Chondrocyte (in vitro differentiated cells): ENCODE results near the gene FGF4. TPM values are rescaled to one million over a fixed set of nuclear protein-coding genes. Genes with fewer than 3 reads are reported as not detected.

Source experiments
- DNase-seq: peaks from one replicate; pipeline ENCODE4 v3.0.0; 2021; ENCODE audit warnings: mixed read lengths, low spot score
- H3K27ac Mint-ChIP-seq: one replicate; pipeline ENCODE4 v1.8.0; 2021; ENCODE audit warnings: mild to moderate bottlenecking, moderate library complexity, mixed read lengths; ENCODE audit not compliant: unreplicated experiment
- H3K27me3 Mint-ChIP-seq: 2 replicates; pipeline ENCODE4 v1.8.0; 2021; ENCODE audit warnings: low read depth, mixed read lengths
- H3K36me3 Mint-ChIP-seq: 2 replicates; pipeline ENCODE4 v1.8.0; 2021; ENCODE audit warnings: low read depth, mixed read lengths
- H3K4me1 Mint-ChIP-seq: 2 replicates; pipeline ENCODE4 v1.8.0; 2021; ENCODE audit warnings: low read depth, mild to moderate bottlenecking, mixed read lengths
- H3K4me3 Mint-ChIP-seq: one replicate; pipeline ENCODE4 v1.8.0; 2021; ENCODE audit warnings: mild to moderate bottlenecking, moderate library complexity, mixed read lengths; ENCODE audit not compliant: unreplicated experiment
- H3K9me3 Mint-ChIP-seq: 2 replicates; pipeline ENCODE4 v1.8.0; 2021; ENCODE audit warnings: low read depth, mixed read lengths
- total RNA-seq: library from RNA; stranded (reverse); gene quantifications from 3 replicates; pipeline ENCODE4 v1.2.1, GENCODE V29; 2021
- TF ChIP-seq, protein P1 (sequence below): fragments of 200-600 bp; sonication (generic); IDR thresholded peaks from 2 replicates; pipeline ENCODE4 v1.5.0; 2021; ENCODE audit warnings: antibody characterized with exemption, mild to moderate bottlenecking, moderate library complexity

Gene FGF4
- total RNA-seq, 1 donor from 2014 or later: not detected

DNA sequence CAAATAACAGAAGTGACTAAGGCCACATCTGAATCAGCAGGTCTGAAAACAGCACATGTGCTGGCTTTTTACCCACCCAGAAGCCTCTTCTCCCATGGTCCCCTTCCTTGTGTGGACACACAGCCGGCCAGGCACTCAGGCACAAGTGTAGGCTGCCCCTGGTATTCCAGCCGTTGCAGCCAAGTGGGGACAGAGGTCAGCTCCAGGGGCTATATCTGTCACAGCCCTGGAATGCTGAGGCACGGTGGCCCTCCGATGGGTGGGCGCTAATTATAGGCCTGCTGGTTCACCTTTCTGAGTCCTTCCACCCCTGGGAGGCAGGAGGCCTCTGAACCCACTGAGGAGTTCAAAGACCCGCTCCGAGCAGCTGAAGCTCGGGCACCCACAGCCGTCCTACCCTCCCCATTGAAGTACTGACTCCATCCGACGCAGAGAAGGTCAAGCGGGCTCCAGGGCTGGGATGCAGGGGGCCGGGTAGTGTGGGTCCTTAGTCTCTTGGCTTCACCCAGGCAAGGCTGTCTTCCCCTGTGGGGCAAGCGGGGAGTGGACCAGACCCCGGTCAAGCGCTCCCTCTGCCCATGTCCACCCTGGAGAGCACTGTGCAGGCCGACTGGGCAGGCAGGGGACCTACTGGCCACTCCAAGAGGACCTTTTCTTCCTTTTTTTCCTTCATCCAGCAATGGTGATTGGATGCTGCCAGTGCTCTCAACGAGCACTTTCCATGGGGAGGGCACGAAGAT, 29.8 kb upstream of the FGF4 start:
- TF ChIP-seq, protein P1, sequence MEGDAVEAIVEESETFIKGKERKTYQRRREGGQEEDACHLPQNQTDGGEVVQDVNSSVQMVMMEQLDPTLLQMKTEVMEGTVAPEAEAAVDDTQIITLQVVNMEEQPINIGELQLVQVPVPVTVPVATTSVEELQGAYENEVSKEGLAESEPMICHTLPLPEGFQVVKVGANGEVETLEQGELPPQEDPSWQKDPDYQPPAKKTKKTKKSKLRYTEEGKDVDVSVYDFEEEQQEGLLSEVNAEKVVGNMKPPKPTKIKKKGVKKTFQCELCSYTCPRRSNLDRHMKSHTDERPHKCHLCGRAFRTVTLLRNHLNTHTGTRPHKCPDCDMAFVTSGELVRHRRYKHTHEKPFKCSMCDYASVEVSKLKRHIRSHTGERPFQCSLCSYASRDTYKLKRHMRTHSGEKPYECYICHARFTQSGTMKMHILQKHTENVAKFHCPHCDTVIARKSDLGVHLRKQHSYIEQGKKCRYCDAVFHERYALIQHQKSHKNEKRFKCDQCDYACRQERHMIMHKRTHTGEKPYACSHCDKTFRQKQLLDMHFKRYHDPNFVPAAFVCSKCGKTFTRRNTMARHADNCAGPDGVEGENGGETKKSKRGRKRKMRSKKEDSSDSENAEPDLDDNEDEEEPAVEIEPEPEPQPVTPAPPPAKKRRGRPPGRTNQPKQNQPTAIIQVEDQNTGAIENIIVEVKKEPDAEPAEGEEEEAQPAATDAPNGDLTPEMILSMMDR: no peak
- H3K9me3 Mint-ChIP-seq: no peaks in the 10 kb centered on the region
- H3K4me3 Mint-ChIP-seq: no peak overlapping the region
- DNase-seq: no peak
- H3K27me3 Mint-ChIP-seq: peaks cover 19% of the 10 kb centered on the region
- no peaks in the 10 kb centered on the region for H3K36me3 Mint-ChIP-seq
- peaks cover 10% of the 10 kb centered on the region for H3K4me1 Mint-ChIP-seq
- H3K27ac Mint-ChIP-seq: no peak overlapping the region

DNA sequence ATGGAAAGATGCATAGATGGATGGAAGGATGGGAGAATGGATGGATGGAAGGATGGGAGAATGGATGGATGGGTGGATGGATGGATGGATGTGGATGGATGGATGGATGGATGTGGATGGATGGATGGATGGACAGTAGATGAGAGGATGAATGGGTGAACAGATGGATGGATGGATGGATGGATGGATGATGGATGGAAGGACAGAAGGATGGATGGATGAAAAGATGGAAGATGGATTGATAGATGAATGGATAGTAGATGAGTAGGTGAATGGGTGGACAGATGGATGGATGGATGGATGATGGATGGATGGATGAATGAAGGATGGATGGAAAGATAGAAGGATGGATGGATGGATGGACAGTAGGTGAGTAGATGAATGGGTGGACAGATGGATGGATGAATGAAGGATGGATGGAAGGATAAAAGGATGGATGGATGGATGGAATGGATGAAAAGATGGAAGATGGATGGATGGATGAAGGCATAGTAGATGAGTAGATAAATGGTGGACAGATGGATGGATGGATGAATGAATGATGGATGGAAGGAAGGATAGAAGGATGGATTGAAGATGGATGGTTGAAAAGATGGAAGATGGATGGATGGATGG, 28.6 kb upstream of the FGF4 start:
- Mint-ChIP-seq H3K4me3 (no peak overlapping the region), H3K9me3 (no peaks in the 10 kb centered on the region), H3K27me3 (peaks cover 15% of the 10 kb centered on the region), H3K4me1 (peaks cover 4% of the 10 kb centered on the region), H3K36me3 (no peaks in the 10 kb centered on the region), H3K27ac (no peak overlapping the region)
- no peak for DNase-seq
- TF ChIP-seq, protein P1: no peak

DNA sequence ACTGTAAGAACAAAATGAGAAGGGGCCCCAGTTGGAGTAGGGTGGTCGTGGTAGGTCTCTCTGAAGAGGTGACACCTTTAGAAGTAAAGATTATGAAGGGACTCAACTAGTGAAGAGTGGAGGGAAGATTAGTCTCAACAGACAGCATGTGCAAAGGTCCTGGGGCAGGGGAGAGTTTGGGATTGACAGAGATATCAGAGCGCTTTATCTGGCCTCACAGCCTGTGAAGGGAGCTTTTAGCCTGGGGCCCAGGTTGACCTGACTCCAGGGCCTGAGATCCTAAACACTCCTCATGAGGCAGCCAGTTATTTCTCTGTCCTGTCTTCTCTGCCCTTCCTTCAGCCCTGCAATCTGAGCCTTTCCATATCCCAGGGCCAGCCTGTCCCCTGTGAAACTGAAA, 27.9 kb upstream of the FGF4 start:
- H3K4me1 Mint-ChIP-seq: no peaks in the 10 kb centered on the region
- TF ChIP-seq, protein P1: no peak
- no peak overlapping the region for H3K4me3 Mint-ChIP-seq
- H3K27ac Mint-ChIP-seq: no peak overlapping the region
- peaks cover 15% of the 10 kb centered on the region for H3K27me3 Mint-ChIP-seq
- H3K36me3 Mint-ChIP-seq: no peaks in the 10 kb centered on the region
- H3K9me3 Mint-ChIP-seq: no peaks in the 10 kb centered on the region
- DNase-seq: no peak

DNA sequence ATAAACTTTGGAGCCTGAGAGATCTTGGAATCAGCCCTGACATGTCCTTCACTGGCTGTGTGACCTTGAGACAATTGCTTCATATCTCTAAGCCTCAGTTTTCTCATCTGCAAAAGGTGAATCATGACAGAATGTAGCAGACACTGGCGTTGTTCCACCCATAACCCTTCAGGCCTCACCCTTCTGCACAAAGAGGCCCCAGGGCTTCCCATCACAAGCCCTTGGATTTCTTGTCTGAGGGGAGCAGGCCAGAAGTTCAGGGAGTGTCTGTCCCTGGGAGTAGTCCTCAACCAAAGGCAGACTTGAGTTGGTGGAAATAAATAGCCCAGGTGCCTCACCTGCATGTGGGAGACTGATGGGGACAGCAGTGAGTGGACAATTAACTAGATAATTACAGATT, 27.4 kb upstream of the FGF4 start:
- peaks cover 15% of the 10 kb centered on the region for H3K27me3 Mint-ChIP-seq
- TF ChIP-seq, protein P1: no peak
- H3K4me1 Mint-ChIP-seq: no peaks in the 10 kb centered on the region
- no peak for DNase-seq
- H3K4me3 Mint-ChIP-seq: no peak overlapping the region
- no peaks in the 10 kb centered on the region for H3K36me3 Mint-ChIP-seq
- H3K27ac Mint-ChIP-seq: no peak overlapping the region
- H3K9me3 Mint-ChIP-seq: no peaks in the 10 kb centered on the region

DNA sequence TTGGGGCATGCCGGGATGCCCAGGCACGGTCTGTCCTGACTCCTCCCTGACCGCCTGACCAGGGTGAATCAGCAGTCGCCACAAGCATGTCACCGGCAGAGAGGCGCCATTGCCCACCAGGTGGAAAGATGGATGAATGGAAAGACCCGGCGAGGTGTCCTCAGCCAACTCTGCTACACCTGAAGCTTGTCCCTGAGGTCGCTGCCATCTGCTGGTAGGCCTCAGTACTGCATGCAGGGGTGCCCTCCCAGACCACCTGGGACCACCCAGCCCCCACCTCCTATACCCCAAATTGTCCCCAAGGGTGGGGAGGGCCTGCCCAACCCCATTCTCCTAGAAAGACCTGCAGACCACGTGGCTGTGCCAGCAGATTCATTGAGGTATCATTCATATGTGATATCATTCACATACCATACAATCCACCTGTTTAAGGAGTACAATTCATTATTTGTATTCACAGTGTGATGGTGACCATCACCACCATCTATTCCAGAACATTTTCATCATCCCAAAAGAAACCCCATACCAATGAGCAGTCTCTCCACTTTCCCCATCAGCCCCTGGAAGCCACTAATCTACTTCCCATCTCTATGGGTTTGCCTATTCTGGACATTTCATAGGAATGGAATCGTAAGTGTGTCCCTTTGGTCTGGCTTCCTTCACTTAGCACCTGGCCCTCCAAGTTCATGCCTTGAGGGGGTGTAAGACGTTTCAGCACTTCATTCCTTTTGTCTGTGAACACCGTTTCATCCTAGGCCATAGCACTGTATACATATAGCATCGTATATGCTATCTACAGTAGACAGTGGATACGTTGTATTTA, 26.6 kb upstream of the FGF4 start:
- Mint-ChIP-seq H3K36me3 (no peaks in the 10 kb centered on the region), H3K4me1 (no peaks in the 10 kb centered on the region), H3K9me3 (no peaks in the 10 kb centered on the region), H3K27me3 (peaks cover 15% of the 10 kb centered on the region), H3K27ac (no peak overlapping the region), H3K4me3 (no peak overlapping the region)
- DNase-seq: no peak
- TF ChIP-seq, protein P1: peak; percentile 89
